Stimulated activated CD4-positive, alpha-beta T cell treated with anti-CD3 and anti-CD28 coated beads, Interleukin-1b, Interleukin-23, amount 100 ng/mL, for 4 hours (primary cell): ENCODE data around the gene KRTAP17-1.
"Not testable (repeated sequence)": the region's sequence is repeated elsewhere in the genome, so short reads cannot be mapped to it uniquely, and the experiment has no call there.

Source experiments
- DNase-seq, 2 donors: peaks; one replicate each; pipeline ENCODE4 v3.0.0-alpha.2; 2020; ENCODE audit warnings: low read depth in 2 of 2

The KRTAP17-1 gene

DNA sequence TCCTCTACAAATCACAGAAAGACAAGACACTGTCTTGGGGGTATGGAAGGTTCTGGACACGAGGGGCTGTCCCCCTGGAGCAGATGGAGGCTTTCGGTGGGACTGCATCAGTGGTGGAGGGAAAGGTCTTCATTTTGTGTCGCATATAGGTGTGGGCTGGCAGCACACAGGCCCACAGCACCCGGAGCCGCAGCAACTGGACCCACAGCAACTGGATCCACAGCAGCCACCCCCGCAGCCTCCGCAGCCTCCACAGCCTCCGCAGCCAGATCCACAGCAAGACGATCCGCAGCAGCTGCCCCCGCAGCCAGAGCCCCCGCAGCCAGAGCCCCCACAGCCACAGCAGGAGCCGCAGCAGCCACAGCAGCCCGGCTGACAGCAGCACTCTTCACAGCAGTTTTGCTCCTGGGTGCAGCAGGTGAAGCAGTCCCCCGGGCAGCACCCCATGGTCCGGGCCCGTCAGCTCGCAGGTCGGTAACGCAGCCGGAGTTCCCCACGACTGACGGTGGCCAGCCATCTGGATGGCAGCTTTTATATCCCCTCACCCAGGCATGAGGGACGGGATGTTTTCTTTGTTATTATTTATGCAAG lies at the start of gene KRTAP17-1:
Gene KRTAP17-1 (minus strand): TSS at position 507 of the 591 bp plus-strand sequence. CDS start 60 bp downstream, at position 447.
- no peak for DNase-seq

- DNase-seq = no peak
These were observed 48.4 kb upstream of the KRTAP17-1 start for GRCh38 chr17:41363881-41364280.

DNA sequence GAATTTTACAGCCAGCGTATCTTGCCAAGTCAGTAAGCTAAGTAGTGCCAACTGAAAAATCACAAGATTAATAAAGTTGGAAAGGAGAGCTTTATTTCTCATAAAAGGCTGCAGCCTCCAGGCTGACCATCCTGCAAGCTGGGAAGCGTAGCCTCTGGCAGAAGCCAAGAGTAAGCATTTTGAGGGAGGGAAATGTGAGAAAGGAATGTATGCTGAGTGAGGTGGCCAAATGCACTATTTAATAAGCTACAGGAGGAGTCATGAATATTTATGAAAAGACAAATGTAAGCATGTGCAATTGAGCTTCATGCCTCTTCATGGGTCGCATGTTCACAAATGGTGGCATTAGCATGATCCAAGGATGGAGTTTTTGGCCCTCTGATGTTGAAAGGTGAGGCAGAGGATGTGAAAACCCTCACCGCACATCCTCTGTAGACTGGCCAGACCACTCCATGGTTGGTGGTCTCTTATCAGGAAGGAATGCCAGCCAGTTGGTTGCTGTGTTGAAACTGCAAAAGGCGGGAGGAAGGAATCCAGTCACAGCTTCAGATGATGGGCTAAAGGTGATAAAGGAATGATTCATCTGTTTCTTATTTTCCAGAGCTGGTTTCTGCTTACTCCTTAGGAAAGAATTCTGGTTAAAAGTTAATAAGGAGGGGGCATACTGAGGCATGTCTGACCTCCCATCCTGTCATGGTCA lies 44.9 kb upstream of the KRTAP17-1 start:
- no peak for DNase-seq

GRCh38 chr17:41354536-41354935 lies 39.0 kb upstream of the KRTAP17-1 start:
- no peak for DNase-seq

DNA sequence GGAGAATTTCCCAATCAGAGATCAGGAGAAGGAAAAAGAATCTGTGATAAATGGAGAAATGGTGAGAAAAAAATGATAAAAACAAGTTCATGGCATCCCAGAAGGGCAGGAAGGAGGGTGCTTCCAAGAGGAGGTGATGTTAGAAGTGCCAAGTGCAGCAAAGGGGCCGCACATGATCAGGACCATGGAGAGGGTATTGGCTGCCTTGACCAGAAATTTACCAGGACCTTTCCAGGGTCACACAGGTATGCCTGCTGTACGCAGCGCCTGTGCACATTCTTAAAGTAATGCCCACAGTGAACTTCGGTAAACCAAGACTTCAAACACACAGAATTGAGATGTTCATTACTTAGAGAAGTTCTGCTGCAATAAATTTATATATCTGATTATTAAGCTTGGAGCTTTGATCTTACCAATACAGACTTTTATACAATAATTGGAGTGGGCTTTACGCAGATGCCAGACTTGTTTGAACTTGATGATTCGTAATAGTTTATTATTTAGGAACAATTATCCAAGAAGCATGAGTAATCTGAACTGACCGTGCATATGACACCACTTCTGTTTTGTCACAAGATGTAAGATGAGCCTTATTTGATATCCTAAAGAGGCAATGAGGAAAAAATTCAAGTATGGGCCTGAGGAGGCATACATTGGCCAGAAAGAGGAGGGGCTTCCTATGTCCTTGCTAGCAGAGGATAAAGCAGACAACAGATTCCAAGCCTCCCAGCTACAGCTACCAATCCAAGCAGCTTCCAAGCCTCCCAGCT lies 37.3 kb upstream of the KRTAP17-1 start:
- no peak for DNase-seq

GRCh38 chr17:41351177-41351576 lies 35.7 kb upstream of the KRTAP17-1 start:
- DNase-seq = no peak

DNA sequence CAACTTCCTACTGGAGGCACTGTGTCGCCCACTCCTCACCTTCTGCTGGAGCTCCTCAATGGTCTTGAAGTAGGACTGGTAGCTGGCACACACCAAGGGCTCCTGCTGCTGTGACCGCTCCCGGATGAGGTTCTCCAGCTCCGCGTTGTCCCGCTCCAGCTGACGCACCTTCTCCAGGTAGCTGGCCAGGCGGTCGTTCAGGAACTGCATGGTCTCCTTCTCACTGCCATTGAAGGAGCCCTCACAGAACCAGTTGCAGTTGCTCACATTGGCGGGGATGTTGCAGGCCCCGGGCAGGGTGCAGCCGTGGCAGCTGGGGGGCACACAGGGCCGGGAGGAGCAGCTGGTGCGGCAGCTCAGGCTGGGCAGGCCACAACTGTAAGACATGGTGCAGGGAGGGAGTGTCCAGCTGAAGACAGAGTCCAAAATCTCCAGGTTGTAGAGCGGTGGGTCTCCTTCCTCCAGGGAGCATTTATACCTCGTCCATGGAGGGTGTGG lies 34.9 kb upstream of the KRTAP17-1 start, which contains the start of gene KRT33A:
Gene KRT33A (minus strand): TSS at position 448 of the 498 bp plus-strand sequence. CDS start 61 bp downstream, at position 387.
- DNase-seq = not testable (repeated sequence)

- no peak for DNase-seq
These were observed 32.6 kb upstream of the KRTAP17-1 start for GRCh38 chr17:41347869-41348760.

- DNase-seq = not testable (repeated sequence)
These were observed 30.9 kb upstream of the KRTAP17-1 start for GRCh38 chr17:41346421-41346820.

DNA sequence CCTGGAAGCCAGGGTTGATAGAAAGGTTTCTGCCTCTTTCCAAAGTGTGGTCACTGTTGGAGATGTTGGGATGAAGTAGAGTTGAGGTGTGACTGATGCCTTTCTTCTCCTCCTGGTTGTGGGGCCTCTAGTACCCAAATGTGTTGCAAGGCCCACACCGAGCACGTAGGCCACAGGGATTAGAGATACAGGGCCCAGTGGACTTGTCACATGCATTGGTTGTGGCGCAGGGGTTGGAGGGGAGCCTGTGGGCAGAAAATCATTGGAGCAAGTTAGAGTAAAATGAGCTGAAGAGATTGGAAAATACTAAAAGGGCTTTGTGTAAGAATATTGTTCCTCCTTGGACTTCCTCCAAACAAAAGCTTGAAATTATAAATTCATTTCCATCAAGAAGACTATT lies 30.5 kb upstream of the KRTAP17-1 start:
- no peak for DNase-seq

DNA sequence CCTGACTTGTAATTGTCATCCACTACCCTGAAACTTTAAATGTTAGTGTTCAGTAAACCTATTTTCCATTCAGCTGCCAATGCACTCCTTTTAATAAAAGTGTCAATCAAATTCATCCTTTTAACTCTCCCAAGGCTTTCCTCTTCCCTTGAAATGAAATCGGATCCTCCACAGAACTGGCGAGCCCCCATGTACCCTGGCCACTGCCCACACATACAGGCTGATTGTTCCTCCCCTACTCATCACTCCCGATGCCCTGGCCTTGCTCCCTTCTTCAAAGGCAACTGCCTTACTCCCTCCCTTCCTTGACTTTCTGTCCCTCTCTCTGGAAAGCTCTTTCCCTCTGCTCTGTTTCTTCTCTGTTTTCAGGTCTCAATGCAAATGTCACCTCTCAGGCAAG lies 27.5 kb upstream of the KRTAP17-1 start:
- DNase-seq = no peak

- no peak for DNase-seq
These were observed 25.7 kb upstream of the KRTAP17-1 start for GRCh38 chr17:41340934-41341861.

GRCh38 chr17:41340494-41340893 lies 25.0 kb upstream of the KRTAP17-1 start:
- no peak for DNase-seq

DNA sequence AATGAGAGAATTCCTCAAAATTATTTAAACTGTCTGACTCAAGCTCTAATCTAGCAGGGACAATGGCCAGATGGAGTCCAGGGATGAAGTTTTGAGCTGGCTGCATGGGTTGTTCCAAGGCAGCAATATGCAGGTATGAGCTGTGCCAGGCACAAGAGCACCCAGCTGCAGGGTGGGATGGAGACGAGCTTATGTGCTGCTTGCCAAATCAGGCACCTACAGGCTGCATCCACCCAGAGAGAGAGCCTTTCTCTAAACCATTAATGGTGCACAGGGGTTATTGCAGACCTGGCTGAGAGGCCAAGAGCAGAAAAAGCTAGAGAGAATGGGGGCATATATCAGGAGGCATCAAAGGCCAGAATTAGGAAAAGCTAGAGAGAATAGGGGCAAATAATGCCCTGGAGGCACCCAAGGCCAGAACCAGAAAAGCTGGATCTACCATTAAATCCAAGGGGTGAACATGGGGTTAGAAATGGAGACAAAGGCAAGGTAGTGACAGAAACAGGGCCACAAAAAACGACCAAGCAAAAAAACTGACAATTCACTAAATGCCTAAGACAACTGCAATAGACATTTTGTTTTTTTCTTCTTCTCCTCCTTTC lies 24.2 kb upstream of the KRTAP17-1 start:
- no peak for DNase-seq

DNA sequence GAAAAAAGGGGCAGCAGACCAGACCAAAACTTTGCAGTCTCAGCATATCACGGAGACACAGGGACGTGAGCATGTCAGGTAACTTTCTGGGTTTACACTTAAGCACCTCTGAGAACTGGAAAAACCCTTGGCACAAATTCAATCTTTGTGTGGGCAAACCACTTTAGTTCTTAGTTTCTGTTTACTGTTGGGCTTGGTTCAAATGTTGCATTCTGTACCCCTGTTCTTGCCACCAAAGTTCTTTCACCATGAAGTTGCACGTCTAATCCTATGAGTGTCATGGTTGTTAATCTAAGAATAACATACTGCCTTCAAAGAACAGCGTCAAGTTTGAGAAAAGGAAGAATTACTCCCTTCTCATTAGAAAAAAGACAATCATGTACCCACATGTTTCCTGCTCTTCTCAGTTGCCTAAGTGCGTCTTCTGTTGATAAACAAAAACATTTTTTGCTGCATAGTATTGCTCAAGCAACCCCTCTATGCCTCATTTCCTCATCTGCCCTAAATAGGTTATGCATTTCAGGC lies 23.5 kb upstream of the KRTAP17-1 start:
- DNase-seq = peak in 1 of 2 donors; percentile 30

DNA sequence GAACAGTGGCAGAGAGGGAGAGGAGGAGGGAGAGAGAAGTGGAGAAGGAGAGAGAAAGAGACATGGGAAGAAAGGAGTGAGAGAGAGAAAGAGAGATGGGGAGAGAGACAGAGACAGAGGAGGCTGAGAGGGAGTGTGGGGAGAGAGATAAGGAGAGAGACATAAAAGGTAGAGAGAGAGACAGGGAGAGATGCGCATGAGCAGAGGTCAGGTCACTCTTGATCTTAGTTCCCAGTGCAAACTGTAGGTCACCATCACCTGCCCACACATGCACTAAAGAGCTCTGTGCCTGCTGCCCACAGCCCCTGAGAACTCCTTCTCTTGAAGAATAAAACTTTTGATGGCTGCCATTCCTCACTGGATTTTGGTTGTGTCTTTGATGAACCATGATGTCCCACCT lies 20.2 kb upstream of the KRTAP17-1 start:
- DNase-seq = no peak

DNA sequence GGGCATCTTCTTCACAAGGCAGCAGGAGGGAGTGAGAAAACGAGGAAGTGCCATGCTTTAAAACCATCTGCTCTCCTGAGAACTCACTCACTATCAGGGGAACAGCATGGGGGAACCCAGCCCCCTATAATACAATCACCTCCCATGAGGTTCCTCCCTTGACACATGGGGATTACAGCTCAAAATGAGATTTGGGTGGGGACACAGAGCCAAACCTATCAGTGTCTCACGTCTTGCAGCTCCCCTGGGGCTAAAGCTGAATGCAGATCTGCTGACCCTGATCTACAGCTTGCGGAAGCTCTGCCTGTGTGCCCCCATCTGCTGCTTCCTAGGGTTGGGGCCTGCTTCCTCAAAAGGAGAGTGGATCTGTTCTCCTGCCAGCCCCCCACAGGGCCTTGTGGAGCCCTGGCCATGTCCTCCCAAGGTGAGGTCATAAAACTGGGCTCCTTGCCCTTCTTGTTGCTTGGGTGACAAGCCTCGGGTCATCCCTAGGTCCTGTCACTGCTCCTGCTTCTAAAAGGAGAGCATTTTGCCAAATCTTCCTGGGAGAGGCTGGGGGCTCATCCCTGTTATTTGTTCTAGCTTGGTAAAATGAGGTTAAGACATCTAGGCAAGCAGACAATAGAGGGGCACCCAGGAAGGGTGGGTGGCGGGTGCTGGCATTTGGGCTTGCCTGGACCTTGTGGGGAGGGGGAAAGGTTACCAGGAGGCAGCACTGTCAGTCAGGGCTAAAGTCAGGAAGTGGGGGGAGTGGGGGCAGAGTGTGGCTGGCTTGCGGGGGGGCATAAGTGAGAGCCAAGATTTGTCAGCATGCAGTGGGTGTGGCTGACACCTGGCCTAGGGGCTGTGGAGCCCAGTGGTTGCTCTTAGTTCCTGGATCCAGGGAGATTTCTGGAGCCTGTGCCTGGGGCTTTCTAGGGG lies 19.1 kb upstream of the KRTAP17-1 start:
- no peak for DNase-seq

DNA sequence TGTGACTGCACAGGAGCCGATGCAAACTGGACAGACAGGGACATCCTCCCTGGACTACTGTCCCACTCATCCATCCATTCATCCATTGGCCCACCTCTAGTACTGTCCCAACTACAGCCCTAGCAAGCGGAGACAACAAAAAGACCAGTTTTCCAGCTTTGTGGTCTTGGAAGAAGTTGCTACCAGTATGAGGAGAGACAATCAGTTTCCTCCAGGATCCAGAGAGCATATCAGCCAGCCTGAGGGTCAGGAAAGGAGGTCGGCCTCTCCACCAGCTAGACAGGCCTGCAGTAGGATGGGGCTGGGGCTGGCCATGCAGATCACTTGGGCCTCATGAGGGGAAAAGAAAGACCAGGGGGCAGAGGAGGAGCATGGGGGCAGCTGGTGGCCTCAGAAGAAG lies 18.3 kb upstream of the KRTAP17-1 start:
- DNase-seq = no peak

GRCh38 chr17:41333098-41333497 lies 17.6 kb upstream of the KRTAP17-1 start:
- DNase-seq = no peak
